NCI-H2107 treated with DMSO at 0.1 percent for 48 hours (cell line): Measurements from ENCODE around the gene LRRC55.

Experiments used
- DNase-seq: peaks from one replicate; lab custom pipeline; 2025; ENCODE audit not compliant: unreplicated experiment; lab: John Stamatoyannopoulos, UW

Gene LRRC55

DNA sequence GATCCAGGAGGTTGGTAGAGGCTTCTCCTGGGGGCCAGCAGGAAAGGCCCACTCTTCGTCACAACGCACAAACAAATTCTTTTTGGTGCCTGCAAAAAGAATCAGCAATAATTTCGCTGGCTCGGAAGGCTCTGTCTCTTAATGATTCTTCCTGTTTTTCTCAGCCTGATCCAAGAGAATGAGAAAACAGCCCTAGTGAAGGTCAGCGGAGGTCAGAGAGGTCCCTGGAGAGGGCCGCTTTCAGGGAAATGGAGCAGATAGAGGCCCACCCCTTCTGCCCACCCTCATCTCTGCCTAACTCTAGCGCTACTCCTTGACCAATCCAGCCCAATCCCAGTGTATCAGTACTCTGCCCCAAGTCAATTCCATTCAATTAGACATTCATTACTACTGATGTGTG, 19.2 kb downstream of the LRRC55 start:
- DNase-seq: no peak

DNA sequence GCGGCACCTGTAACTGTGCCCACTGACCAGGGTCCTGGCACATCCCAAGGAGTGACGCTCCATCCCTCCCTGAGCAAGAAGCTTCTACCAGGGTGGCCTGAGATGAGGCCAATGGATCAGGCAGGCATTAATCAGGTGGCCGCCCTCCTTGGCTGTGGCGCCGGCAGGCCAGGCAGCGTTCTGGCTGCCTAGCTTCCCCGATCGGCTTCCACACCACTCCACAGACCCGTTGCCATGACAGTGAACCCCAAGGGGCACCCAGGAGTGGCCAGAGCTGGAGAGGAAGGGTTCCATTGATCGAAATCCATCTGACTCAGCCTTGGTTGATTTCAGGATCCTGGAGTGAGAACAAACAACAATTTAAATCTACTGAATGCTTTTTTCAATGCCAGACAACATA, 20.5 kb downstream of the LRRC55 start:
- no peak for DNase-seq

DNA sequence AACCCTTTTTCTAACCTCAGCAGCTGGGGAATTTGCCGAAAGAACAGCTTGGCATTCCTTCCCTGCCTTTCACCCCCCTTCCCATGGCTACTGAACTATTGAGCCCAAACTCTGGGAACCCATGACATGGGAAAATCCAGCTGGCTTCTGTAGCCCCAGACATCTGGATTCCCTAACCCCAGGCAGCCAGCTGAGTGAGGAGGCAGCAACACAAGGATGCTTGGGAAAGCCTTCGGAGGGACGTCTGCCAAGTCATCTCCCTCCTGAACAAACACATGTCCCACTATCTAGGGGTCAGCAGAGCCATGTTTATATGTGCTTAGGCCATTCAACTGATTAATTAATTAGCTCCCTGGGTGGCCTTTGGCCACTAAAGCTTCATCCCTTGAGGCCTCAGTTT, 21.6 kb downstream of the LRRC55 start:
- DNase-seq: no peak

DNA sequence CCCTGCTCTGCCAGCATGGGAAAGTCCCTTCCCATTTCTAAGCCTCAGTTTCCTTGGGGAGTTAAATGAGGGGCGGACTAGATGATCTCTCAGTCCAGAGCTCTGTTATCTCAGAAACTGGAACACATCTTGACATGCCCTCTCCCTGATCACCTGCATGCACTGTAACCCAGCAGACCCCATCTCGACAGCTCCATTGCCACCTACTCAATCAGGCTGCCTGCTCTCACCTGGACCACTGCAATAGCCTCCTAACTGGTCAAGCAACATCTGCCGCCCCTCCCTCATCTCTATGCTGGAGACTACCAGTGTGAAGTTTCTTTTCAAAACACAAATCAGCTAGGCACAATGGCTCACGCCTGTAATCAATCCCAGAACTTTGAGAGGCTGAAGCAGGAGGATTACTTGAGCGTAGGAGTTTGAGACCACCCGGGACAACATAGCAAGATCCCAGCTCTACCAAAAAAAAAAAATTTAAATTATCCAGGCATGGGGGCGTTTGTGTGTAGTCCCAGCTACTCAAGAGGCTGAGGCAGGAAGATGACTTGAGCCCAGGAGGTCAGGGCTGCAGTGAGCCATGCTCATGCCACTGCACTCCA, 22.2 kb downstream of the LRRC55 start:
- no peak for DNase-seq

DNA sequence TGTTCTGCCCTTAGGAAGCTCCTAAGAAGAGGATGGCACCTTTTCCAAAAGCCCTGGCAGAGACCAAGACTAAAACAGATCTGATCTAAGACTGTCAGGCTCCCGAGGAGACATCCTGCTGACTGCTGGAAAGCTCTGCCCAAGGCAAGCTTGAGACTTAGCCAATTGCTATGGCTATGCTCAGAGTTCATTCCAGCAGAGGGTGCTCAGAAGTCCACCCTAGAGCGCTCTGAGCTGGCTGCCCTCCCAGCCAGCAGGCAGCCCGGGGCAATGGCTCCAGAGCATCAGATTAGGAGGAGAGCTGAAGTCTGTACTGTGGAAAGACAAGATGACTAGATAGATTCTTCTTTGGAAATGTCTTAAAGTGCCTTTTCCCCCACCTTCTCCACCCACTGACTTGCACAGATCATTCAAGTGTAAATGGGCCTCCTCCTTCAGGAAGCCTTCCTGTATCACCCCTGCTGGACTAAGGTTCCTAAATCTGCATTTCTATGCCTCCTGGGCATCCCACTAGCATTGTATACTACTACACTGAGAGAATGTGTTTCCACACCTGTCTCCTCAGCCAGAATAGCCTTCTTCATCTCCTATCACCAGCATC, 23.4 kb downstream of the LRRC55 start:
- DNase-seq: no peak

DNA sequence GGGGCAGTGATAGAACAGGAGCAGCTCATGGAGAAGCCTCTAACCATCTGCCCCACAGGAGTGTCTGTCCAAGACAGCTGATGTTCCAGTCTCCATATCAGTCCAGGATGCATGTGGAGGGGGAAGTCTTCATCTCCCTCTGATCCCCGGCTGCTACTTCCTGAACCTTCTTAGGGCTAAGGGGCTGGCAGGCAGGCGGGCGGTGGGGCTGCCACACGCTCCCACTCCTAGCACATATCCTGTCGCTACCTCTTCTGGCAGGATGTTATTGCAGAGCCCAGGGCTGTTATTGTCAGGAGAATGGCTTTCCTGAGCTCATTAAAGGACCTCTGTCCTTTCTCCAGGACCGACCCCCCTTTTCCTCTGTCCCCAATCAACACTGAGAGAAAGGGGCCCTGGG, 25.4 kb downstream of the LRRC55 start:
- no peak for DNase-seq

DNA sequence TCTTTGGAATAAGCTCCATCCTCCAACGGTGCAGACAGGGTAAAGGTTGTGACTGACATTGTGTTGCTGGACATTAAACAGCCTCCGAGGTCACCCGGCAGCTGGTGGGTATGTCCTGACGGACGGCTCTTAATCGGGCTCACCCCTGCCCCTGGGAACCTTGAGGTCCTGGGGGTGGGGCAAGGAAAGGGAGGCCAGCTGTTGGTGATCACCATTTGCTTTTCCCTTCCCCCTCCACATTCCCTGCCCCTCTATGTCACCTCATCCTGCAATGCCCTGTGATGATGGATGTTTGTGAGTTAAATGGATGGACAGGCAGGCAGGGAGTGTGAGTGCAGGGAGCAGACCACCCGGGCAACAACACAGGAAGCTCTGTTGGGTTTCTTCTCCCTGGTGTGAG, 29.0 kb downstream of the LRRC55 start:
- DNase-seq: no peak

DNA sequence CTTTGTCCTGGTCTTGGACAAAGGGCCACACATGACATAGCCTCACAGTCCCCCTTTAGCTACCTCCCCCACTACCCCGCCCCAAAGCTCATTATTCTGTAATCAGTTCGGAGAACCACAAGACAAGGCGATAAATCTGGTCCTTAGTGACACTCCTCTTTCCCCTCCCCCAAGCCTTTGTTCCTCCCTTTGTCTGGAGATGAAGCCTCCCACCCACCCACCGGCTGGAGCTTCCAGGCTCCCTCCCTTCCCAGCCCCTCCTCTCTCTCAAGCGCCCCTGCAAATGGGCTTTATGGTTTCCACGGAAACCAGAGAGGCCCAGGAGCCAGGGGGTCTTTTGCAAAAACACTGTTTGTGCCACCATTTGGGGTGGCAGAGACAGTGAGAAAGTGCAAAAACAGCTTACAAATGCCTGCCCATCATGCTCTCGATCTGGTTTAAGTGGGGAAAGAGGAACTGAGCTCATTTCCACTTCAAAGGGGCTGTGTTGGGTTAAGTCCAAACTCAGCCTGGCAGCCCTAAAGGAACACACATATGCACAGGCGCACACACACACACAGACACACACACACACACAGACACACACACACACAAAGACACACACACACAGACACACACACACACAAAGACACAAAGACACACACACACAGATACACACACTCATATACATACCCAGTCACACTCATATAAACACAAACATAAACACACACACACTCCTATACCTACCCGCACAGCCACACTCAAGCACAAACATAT, 31.8 kb downstream of the LRRC55 start:
- no peak for DNase-seq

DNA sequence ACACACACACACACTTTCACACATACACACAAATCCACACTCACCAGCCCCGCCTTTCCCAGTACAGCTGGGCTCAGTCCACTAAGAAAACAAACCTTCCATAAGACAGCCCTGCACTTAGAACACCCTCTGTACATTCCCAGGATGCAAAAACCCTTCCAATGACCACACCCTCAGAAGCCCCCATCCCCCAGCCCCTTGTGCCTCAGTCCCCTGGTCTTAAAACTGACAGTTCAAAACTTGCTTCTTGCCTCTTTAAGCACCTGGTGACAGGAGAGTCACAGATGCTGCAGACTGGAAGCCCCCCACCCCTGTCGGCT, 32.3 kb downstream of the LRRC55 start:
- no peak for DNase-seq

DNA sequence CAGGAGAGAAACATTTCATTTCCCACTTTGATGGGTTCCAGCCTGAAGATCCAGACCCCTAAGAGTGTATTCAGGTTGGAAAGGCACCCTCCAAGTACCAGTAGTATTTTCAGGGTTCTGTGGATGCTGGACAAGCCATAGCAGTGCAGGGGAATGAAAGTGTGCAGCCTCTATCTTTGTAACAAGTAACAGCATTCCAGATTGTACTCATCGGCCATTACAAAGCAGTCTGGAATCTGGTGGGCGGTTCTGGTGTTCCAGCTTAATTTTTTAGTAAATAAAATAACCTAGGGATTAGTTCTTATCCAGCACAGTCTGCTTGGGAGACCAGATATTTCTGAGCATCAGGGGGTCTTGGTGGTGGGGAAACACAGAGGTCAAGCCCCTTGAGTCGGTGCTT, 32.7 kb downstream of the LRRC55 start:
- DNase-seq: no peak

DNA sequence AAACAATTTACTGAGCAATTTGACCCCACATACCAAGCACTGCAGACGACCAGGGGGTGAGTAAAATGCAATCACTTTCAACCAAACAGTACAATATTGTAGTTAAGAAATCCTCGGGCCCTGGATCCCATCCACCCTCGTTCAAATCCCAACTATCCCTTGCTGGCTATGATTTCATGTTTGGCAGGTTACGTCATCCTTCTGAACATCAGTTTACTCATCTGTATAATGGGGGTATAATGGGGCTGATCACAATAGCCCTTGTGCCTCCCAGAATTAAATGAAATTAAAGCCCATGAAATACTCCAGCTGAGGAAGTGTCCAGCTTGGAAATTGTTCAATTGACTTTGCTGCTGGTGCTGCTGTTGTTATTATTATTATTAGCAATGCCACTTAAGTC, 34.7 kb downstream of the LRRC55 start:
- no peak for DNase-seq

DNA sequence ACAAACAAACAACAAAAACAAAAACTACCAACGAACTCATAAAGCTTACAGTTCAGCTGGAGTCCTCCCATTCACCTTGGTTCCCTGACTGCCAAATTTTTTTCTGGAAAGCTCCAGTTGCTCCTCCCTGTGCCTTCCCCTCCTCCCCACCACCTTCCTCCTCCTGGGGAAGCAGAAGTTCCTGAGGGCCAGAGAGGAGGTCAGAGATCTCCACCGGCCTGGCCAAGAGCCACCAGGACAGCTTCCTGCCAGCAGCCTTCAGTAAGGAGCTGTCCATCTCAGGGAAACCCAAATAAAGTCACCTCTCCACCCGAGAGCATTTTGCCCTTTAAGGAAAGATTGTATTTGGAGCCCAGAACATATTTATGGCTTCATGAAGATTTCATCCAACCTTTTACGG, 35.3 kb downstream of the LRRC55 start:
- DNase-seq: no peak

DNA sequence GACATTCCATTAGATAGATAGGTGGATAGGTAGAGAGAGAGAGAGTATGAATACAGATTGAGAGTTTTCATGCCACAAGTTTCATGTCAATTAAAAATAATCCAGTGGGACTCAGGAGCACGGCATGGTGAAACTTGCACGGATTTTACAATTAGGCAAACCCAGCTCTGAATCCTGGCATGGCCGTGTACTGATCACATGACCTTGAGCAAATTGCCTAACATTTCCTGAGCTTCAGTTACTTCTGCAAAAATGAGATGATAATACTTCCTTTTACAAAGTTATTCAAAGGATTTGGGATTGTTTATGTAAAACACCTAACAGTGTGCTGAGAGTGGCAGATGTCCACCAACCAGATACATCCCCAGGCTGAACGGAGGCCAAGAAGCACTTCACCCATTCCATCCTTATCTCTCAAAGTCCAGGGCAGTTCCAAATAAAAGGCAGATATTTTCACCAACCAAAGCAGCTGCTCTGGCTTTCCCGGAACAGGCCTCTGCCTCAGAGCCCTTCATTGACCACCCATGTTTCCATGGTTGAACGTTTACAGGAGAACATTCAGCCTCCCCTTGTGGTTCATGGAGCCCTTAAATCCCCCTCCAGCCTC, 37.4 kb downstream of the LRRC55 start:
- DNase-seq: no peak

DNA sequence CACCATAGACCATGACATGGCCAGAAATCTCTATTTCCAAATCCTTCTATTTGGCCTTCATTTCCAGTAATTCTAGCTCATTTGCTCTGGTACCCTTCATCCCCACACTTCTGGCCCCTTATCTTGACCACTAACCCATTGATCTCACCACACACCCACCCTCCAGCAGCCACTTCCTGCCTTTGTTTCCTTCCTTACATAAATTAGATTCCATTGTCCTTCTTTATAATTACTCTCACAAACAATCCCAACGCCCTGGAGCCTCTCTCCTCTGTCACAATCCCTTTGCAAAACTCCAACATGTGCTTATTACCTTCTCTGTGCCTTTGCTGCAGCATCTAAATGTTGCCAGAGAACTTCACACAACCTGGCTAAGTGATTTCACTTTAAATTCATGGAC, 40.5 kb downstream of the LRRC55 start:
- no peak for DNase-seq

DNA sequence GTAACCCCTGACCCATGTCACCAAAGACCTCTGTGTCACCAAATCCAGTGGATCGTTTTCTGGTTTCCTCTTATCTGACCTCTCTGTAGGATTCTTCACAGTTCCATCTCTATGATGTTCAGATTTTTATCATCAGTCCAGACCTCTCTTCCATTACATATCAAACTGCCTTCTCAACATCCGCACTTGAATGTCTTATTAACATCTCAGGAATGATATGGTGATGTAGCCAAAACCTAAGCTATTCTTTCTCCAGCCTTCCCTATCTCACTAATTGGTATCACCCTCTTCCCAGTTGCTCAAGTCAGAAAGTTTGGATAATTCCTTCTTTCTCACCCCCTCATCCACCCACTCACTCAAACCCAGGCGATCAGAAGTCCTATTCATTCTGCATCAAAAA, 41.8 kb downstream of the LRRC55 start:
- DNase-seq: no peak

DNA sequence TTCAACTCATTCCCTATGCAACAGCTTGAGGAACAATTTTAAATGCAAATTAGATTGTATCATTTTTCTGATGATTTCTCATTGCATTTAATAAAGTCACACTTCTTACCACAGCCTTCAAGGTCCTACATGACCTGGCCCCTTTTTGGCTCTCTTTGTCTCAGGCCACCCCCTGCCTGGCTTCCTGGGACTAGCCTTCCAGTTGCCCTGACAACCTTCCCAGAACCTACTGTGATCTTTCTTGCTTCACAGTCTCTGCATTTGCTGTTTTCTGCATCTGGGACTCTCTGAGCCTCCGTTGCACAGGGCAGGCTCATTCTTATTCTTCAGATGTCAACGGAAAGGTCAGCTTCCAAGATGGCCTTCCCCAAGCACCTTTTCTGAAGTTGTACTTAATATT, 42.4 kb downstream of the LRRC55 start:
- DNase-seq: no peak

DNA sequence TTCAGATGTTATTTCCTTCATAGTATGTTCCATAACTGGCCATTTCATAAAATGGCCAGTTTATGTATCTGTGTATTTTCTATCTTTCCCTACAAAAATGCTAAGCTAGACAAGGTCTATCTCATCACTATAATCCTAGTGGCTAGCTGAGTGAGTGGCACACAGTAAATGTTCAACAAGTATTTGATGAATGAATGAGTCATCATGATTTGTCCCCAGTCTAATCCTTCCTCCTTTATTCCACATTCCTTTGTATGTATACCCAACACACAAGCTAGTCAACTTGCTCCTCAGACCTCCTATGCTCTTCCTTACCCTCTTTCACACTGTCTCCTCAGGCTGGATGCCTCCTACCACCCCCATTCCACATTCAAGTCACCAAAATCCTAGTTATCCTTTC, 42.8 kb downstream of the LRRC55 start:
- no peak for DNase-seq

DNA sequence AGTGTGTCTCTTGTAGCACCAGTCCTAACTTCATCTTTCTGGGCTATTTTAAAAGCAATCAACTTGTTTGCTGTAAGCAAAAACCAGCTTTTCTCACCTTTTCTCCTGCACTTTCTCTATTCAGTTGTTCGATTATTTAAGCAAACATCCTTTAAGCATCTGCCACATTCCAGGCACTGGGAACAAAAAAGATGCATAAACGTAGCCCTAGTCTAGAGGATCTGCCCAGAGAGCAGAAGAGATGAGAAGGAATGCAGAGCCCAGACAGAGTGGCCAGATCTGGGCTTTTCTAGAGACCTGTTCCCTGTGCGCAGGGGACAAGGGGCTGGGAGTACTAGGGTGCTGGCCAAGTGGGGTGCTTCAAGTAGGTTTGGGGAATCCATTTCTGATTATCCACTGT, 46.8 kb downstream of the LRRC55 start:
- DNase-seq: no peak

DNA sequence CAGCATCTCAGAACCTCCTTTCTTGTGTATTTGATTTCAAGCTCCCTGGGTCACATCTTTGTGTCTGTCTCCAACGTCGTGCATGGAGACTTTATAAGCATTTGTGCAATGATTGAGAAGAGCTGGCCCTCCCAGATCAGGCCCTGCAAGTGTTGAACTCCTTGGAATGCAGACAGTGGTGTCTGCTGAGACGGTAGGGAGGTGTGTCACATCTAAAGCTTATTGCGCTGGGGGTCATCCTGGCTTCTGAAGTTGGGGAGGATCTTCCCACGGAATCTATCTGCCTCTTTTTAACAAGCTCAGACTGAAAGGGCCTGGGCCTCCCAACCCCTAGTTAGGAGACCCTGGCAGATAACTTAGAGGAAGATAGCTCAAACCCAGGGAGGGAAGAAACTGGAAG, 48.6 kb downstream of the LRRC55 start:
- no peak for DNase-seq

DNA sequence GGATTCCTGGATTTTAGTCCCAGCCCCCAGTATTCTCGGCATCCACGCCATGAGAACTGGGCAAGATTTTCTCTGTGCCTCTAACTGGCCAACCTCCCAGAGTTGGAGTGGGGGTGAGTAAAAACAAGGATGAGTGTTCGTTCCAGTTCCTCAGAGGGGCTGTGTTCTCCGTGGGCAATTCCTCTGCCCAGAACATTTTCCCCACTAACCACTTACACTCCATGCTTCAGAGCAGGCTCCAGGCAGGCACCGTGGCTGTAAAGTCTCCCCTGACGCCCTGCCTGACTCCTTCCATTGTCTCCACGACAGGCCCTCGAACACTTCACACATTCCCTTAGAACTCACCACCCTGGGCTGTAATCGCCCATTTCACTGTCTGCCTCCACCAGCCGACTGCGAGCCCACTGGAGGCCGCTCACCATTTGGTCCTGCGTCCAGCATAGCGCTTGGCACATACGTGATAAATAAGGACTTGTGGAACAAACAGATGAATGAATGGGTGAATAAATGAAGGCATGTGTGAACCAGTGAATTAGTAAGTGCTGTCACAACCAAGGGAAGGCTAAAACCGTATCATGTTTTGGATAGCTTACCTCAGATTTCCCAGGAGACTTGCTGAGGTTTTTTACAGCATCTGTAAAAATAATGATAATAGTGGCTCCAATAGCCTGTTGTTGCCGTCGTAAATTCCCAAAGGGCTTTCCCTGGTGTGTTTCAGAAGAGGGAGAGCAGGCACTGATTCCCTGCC, 49.2 kb downstream of the LRRC55 start:
- DNase-seq: no peak

DNA sequence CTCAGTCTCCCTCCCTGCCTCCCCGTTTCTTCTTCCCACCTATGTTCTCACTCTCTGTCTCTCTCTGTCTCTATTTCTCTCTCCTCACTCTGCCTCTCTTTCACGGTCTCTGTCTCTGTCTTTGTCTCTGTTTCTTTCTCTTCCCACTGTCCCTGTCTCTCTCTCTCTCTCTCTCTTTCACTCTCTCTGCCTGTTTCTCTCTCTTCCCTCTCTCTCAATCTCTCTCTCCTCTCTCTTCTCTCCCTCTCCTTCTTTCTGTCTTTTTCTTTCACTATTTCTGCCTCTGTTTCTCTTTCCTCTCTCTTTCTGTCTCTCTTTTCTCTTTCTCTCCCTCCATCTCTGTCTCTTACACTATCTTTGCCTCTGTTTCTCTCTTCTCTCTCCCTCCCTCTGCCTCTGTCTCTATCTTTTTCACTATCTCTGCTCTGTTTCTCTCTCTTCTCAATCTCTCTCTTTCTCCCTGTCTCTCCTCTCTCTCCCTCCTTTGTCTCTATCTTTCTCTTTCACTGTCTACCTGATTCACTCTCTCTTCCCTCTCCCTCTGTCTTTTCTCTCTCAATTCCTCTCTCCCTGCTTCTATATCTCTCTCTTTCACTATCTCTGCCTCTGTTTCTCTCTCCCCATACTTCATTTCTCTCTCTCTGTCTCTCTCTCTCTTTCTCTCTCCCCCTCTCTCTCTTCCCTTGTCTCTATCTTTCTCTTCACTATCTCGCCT, 49.9 kb downstream of the LRRC55 start:
- no peak for DNase-seq
